ENCODE measurements around the gene SPATA19.

GRCh38 chr11:133800666-133801065 is 44.6 kb downstream of the SPATA19 start:
- no peak for TF ChIP-seq CTCF (IDR thresholded peaks at IDR 0.05)
- TF ChIP-seq POLR2A (IDR thresholded peaks at IDR 0.05) = no peak
